Stomach (tissue), 4 donors: ENCODE data around the gene NDUFAF3.

Source experiments
- EP300 ChIP-seq: sonication (generic); formaldehyde crosslinking; IDR thresholded peaks from one replicate; pipeline ENCODE4 v1.6.1; 2017; ENCODE audit warnings: antibody characterized with exemption
- TF ChIP-seq, protein P1 (sequence below), 7 experiments: fragments of 450-650 bp in 4 of 7; fragments of 200-600 bp in 3 of 7; sonication (generic) in 3 of 7; IDR thresholded peaks; one replicate each; pipeline ENCODE4 v1.5.1; 2016 to 2019; ENCODE audit warnings: antibody characterized with exemption in 7 of 7, control low read depth in 2 of 7, mild to moderate bottlenecking in 1 of 7

GRCh38 chr3:48989126-48989795, 32.7 kb upstream of the NDUFAF3 start:
- TF ChIP-seq, protein P1, sequence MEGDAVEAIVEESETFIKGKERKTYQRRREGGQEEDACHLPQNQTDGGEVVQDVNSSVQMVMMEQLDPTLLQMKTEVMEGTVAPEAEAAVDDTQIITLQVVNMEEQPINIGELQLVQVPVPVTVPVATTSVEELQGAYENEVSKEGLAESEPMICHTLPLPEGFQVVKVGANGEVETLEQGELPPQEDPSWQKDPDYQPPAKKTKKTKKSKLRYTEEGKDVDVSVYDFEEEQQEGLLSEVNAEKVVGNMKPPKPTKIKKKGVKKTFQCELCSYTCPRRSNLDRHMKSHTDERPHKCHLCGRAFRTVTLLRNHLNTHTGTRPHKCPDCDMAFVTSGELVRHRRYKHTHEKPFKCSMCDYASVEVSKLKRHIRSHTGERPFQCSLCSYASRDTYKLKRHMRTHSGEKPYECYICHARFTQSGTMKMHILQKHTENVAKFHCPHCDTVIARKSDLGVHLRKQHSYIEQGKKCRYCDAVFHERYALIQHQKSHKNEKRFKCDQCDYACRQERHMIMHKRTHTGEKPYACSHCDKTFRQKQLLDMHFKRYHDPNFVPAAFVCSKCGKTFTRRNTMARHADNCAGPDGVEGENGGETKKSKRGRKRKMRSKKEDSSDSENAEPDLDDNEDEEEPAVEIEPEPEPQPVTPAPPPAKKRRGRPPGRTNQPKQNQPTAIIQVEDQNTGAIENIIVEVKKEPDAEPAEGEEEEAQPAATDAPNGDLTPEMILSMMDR (IDR thresholded peaks at IDR 0.05): no peak
- no peak for TF ChIP-seq EP300
